SK-N-SH (cell line): Measurements from ENCODE around the gene CLC. TPM values are rescaled to one million over a fixed set of nuclear protein-coding genes. Genes with fewer than 3 reads are reported as not detected.

ENCODE experiments used
- CTCF ChIA-PET: fragments of 300-600, 350-600 bp; formaldehyde crosslinking; extraction: SDS; loops from one replicate; lab custom pipeline; 2021; lab: Yijun Ruan, JAX
- POLR2A ChIA-PET: fragments of 350-600 bp; sonication (Branson Sonifier 250); formaldehyde crosslinking; extraction: SDS; loops from one replicate; lab custom pipeline; 2020; ENCODE audit warnings: antibody characterized with exemption, inconsistent platforms; lab: Yijun Ruan, JAX
- DNase-seq: peaks from one replicate; pipeline ENCODE4 v3.0.0; 2012
- H2AFZ ChIP-seq: fragments of 200-600 bp; sonication (generic); 2 replicates; pipeline ENCODE4 v1.8.1; 2016; ENCODE audit warnings: antibody characterized with exemption, mild to moderate bottlenecking, low read depth
- H3F3A ChIP-seq: fragments of 200-600 bp; sonication (generic); replicated peaks from 2 replicates; pipeline ENCODE3; 2016; ENCODE audit warnings: antibody characterized with exemption, mild to moderate bottlenecking; ENCODE audit not compliant: insufficient read depth
- H3K27ac ChIP-seq, 2 experiments: fragments of 200-500 bp in 1 of 2; fragments of 200-600 bp in 1 of 2; sonication (Bioruptor generic) in 1 of 2; sonication (generic), shearing (Covaris generic) in 1 of 2; 2 replicates each; pipeline versions ENCODE4 v1.5.1 to v1.6.1; 2014 to 2016; ENCODE audit warnings: low read depth in 2 of 2, inconsistent platforms in 1 of 2, low read length in 1 of 2, mild to moderate bottlenecking in 1 of 2, mixed read lengths in 1 of 2
- H3K27me3 ChIP-seq: fragments of 200-600 bp; sonication (generic), shearing (Covaris generic); 2 replicates; pipeline ENCODE4 v1.6.1; 2016; ENCODE audit warnings: mixed run types; ENCODE audit not compliant: insufficient read depth
- H3K36me3 ChIP-seq, 2 experiments: fragments of 200-500 bp in 1 of 2; fragments of 200-600 bp in 1 of 2; sonication (Bioruptor generic) in 1 of 2; sonication (generic) in 1 of 2; replicated peaks in 1 of 2; 2 replicates each; pipeline versions ENCODE3 to v1.5.1; 2014 to 2016; ENCODE audit warnings: low read length in 1 of 2, mild to moderate bottlenecking in 1 of 2; ENCODE audit not compliant: insufficient read depth in 2 of 2, control insufficient read depth in 1 of 2
- H3K4me1 ChIP-seq, 2 experiments: fragments of 200-500 bp in 1 of 2; fragments of 200-600 bp in 1 of 2; sonication (Bioruptor generic) in 1 of 2; sonication (generic), shearing (Covaris generic) in 1 of 2; 2 replicates each; pipeline versions ENCODE4 v1.5.1 to v1.6.1; 2014 to 2016; ENCODE audit warnings: low read depth in 1 of 2, low read length in 1 of 2, mixed run types in 1 of 2; ENCODE audit not compliant: insufficient read depth in 2 of 2, control insufficient read depth in 1 of 2
- H3K4me2 ChIP-seq: fragments of 200-600 bp; sonication (generic), shearing (Covaris generic); 2 replicates; pipeline ENCODE4 v1.6.1; 2017; ENCODE audit warnings: mixed run types
- H3K4me3 ChIP-seq, 2 experiments: fragments of 200-500 bp in 1 of 2; fragments of 200-600 bp in 1 of 2; sonication (Bioruptor generic) in 1 of 2; sonication (generic), shearing (Covaris generic) in 1 of 2; 2 replicates each; pipeline versions ENCODE4 v1.5.1 to v1.8.1; 2014 to 2016; ENCODE audit warnings: low read depth in 2 of 2, inconsistent platforms in 1 of 2, low read length in 1 of 2, mild to moderate bottlenecking in 1 of 2, mixed read lengths in 1 of 2, moderate library complexity in 1 of 2
- H3K79me2 ChIP-seq: fragments of 200-600 bp; sonication (generic); 2 replicates; pipeline ENCODE4 v1.8.1; 2017; ENCODE audit warnings: mild to moderate bottlenecking; ENCODE audit not compliant: insufficient read depth
- H3K9ac ChIP-seq: fragments of 200-600 bp; sonication (generic); 2 replicates; pipeline ENCODE4 v1.6.1; 2017; ENCODE audit warnings: mixed run types
- H3K9me2 ChIP-seq: fragments of 200-600 bp; sonication (generic); 2 replicates; pipeline ENCODE4 v1.6.1; 2017; ENCODE audit warnings: mixed run types
- H3K9me3 ChIP-seq: fragments of 200-600 bp; sonication (generic); 2 replicates; pipeline ENCODE4 v1.6.1; 2017; ENCODE audit warnings: mixed run types, mild to moderate bottlenecking, moderate library complexity
- H4K20me1 ChIP-seq: fragments of 200-600 bp; sonication (generic); 2 replicates; pipeline ENCODE4 v1.6.1; 2017; ENCODE audit warnings: mild to moderate bottlenecking, mixed run types; ENCODE audit not compliant: insufficient read depth
- CHD2 ChIP-seq: fragments of 150-350 bp; IDR thresholded peaks from 2 replicates; pipeline ENCODE4 v1.6.1; 2018; ENCODE audit warnings: low read length; ENCODE audit not compliant: partially characterized antibody
- ELF1 ChIP-seq: IDR thresholded peaks from 2 replicates; pipeline ENCODE4 v1.4.0; 2012
- FOXJ3 ChIP-seq: sonication (generic); formaldehyde crosslinking; IDR thresholded peaks from 2 replicates; pipeline ENCODE4 v1.5.1; 2020; ENCODE audit warnings: mild to moderate bottlenecking, missing genetic modification reagents
- IRF3 ChIP-seq: fragments of 150-350 bp; IDR thresholded peaks from 2 replicates; pipeline ENCODE4 v1.6.1; 2016; ENCODE audit warnings: mild to moderate bottlenecking, low read depth, low read length
- JUND ChIP-seq: IDR thresholded peaks from 2 replicates; pipeline ENCODE4 v1.4.0; 2012
- MXI1 ChIP-seq: IDR thresholded peaks from 2 replicates; pipeline ENCODE4 v1.6.1; 2012; ENCODE audit warnings: mild to moderate bottlenecking, low read depth, low read length, improper control_type of control experiment
- POLR2AphosphoS5 ChIP-seq: IDR thresholded peaks from 2 replicates; pipeline ENCODE4 v1.6.1; 2012; ENCODE audit warnings: low read depth, low read length
- RCOR1 ChIP-seq: fragments of 150-350 bp; IDR thresholded peaks from 2 replicates; pipeline ENCODE4 v1.6.1; 2017; ENCODE audit warnings: antibody characterized with exemption, low read length
- REST ChIP-seq: IDR thresholded peaks from 2 replicates; pipeline ENCODE4 v1.6.1; 2012; ENCODE audit warnings: mild to moderate bottlenecking, low read depth, low read length, moderate library complexity
- RXRA ChIP-seq: IDR thresholded peaks from 2 replicates; pipeline ENCODE4 v1.4.0; 2012; ENCODE audit warnings: low read depth, mild to moderate bottlenecking, borderline replicate concordance
- SMC3 ChIP-seq: IDR thresholded peaks from 2 replicates; pipeline ENCODE4 v1.6.1; 2012; ENCODE audit warnings: low read depth, low read length, improper control_type of control experiment
- USF1 ChIP-seq: IDR thresholded peaks from 2 replicates; pipeline ENCODE4 v1.4.0; 2012; ENCODE audit warnings: low read depth, borderline replicate concordance
- YY1 ChIP-seq: IDR thresholded peaks from 2 replicates; pipeline ENCODE4 v1.4.0; 2012; ENCODE audit warnings: low read depth, mild to moderate bottlenecking
- ZBTB33 ChIP-seq: IDR thresholded peaks from 2 replicates; pipeline ENCODE4 v1.4.0; 2012; ENCODE audit warnings: low read depth, borderline replicate concordance
- polyA plus RNA-seq, 3 experiments: library from polyadenylated mRNA; depleted of rRNA; stranded (reverse); fragments of >200 nt; gene quantifications; 2 replicates each; pipeline ENCODE4 v1.2.3, GENCODE V29; 2012

Gene CLC
- polyA plus RNA-seq, 1 of the 3 experiments (the other 2 are of a cell fraction), result not detected

- ChIA-PET CTCF (interaction anchor here (0.6 kb wide), 1 partner anchor 224 kb away, joined by 3 read pairs; no protein-coding TSS in a partner anchor), POLR2A (no interaction called here)
- H3K4me2 ChIP-seq, result no peak overlapping the region
- H3K9me3 ChIP-seq, result no peaks in the 10 kb centered on the region
- H3K9me2 ChIP-seq, result no peaks in the 10 kb centered on the region
- H4K20me1 ChIP-seq, result no peaks in the 10 kb centered on the region
- H3K4me3 ChIP-seq, result no peak overlapping the region
- no peak for DNase-seq
- TF ChIP-seq RXRA (no peak), SMC3 (no peak), ZBTB33 (no peak), MXI1 (no peak), CHD2 (no peak), IRF3 (no peak), USF1 (no peak), RCOR1 (no peak), FOXJ3 (CRISPR knock-in tag) (no peak), YY1 (no peak), POLR2AphosphoS5 (no peak), REST (no peak), JUND (no peak), ELF1 (no peak)
- no peaks in the 10 kb centered on the region for H3F3A ChIP-seq
- H3K9ac ChIP-seq, result no peak overlapping the region
- no peaks in the 10 kb centered on the region; the same call in 1 of the 2 replicates for H3K27me3 ChIP-seq
- no peak overlapping the region for H2AFZ ChIP-seq
- no peaks in the 10 kb centered on the region for H3K4me1 ChIP-seq
- no peak overlapping the region for H3K27ac ChIP-seq
- H3K79me2 ChIP-seq, result no peaks in the 10 kb centered on the region
- H3K36me3 ChIP-seq, result no peaks in the 10 kb centered on the region
Observed at GRCh38 chr19:39698535-39698934, 39.3 kb downstream of the CLC start.
